NCI-H524 (cell line): Measurements from ENCODE around the gene SYT3.

Experiments
- DNase-seq, 2 experiments: peaks; one replicate each; lab custom pipeline; 2025; lab: John Stamatoyannopoulos, UW

SYT3 gene

GRCh38 chr19:50661766-50662650 lies 22.3 kb upstream of the SYT3 start:
- DNase-seq: no peak

- no peak for DNase-seq
Observed at GRCh38 chr19:50661023-50661422, 21.3 kb upstream of the SYT3 start.

DNA sequence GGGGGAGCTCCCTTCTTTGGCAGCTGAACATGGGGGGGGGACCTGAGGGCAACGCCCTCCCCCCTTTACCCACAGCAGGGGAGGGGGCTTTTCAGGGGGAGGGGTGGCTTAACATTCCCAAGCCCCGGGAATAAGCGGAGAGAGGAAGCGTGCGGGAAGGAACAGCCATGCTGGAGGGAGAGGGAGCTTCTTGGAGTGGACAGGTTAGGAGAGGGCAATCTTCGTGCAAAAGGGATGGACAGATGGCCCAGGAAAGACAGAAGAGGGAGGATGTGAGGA lies 20.3 kb upstream of the SYT3 start:
- no peak for DNase-seq

- DNase-seq: no peak
Observed at GRCh38 chr19:50659318-50660087, 19.8 kb upstream of the SYT3 start.

DNA sequence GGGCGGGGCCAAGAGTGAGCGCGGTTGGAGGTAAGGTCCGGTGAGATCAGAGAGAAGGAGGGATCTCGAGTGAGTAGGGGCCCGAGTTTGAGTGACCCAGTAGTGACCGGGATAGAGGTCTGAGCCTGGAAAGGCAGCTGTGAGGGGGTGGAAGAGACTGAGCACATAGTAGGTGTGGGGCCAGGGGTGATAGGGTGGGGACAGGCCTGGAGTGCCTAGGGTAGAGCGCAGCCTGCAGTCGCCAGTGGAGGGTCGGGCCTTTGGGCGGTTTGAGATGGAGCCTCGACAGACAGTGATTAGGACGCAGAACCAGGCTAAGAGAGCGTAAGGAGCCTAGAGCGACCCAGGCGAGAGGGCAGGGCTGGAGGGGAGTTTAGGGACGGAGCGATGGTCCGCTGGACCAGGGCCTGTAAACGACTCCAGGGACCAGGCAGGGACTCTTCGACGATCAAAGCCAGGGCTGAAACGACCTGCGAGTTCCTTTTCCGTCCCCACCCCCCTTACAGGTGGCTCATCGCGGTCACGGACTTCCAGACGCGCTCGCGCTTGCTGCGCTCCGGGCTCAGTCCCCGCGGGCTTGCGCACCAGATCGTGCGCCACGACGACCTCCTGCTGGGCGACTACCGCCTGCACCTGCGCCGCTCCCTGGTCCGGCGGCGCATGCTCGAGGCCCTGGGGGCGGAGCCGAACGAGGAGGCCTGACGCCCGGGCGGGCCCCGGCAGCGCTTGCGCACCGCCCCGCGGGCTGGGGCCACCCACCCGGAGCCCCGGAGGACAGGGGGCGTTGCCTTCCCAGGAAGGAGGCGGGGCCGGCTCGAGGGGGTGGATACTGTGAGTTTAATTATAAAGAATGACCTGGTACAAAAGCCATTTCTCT lies 19.0 kb upstream of the SYT3 start:
- DNase-seq: peak; percentile 84 to 95

GRCh38 chr19:50657712-50658440 lies 18.2 kb upstream of the SYT3 start:
- peak; percentile 100 for DNase-seq

- DNase-seq: no peak
Observed at GRCh38 chr19:50657222-50657669, 17.6 kb upstream of the SYT3 start.

- DNase-seq: no peak
Observed at GRCh38 chr19:50654882-50655281, 15.2 kb upstream of the SYT3 start.

DNA sequence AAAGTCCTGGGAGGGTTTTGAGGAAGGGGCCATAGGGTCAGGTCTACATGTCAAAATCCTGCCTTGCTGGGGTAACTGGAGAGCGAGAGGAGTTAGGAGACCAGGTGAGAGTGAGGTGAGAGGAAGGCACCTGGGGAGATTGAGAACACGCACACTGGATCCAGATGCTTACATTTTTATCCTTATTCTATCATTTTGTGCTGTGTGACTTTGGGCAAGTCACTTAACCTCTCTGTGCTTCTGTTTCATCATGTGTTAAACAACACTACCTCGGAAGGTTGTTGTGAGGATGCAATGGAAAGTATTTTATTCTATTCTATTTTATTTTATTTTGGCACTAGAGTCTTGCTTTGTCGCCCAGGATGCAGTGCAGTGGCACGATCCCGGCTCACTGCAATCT lies 13.0 kb upstream of the SYT3 start:
- no peak for DNase-seq

- DNase-seq: no peak
Observed at GRCh38 chr19:50651174-50651573, 11.5 kb upstream of the SYT3 start.

DNA sequence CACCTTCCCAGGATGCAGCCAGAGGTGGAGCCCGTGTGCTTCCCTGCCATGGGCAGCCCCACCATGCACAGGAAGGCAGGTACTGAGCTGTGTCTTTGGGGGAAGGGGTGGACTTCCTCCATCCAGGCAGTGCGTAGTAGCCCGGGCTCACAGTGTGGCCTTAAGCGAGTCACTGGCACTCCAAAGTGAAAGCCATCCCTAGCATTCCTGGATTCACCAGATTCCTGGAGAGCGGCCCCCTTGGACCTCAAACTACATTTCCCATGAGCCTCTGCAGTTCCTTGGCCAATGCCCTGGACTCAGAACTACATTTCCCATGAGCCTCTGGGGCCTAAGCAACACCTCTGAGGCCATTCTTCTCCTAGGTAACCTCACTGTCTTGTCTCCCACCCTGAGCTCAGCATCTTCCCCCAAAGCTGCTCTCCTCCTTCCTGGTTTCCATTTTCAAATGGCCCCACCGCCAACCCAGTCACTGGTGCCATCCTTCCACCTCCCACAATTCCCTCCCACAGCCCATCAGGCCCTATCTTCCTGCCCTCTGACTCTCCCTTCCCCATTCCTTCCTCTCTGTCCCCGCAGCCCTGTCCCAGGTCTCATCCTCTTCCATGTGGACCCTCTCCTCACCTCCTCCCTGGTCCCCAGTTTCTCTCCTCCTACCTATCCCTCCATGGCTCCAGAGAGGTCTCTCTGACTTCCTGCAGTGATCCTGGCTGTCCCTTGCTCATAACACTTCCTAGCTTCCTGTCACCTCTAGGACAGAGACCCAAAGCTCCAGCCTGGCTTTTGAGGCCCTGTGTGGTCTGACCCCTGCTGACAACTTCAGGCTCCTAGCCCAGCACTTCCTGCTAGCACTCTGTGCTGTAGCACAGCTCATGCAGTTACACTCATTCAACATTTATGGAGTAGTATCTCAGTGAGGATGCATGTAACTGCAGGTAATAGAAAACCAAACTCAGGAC lies 10.0 kb upstream of the SYT3 start, which contains the start of gene C19orf81:
C19orf81 (plus strand) TSS at position 13 of the 959 bp plus-strand sequence; CDS start at position 13, 0 bp downstream.
- peak; percentile 16 to 54 for DNase-seq

DNA sequence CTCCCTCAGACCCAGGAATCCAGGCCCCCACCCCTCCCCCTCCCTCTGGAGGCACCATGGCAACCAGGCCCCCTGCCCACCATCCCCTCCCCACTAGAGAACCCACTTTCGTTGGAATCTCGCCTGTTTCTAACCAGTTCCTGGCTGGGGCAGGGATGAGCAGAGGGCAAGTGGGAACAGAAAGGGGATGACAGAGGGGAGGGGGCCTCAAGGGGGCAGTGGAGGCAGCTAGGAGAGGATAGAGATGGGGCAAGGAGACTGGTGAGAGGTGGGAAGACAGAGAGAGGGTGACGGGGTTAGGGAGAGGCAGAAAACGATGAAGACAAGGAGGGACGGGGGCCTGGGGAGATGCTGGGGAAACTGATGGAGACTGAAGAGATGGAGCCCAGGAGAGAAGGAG lies 9.0 kb upstream of the SYT3 start:
- DNase-seq: no peak

DNA sequence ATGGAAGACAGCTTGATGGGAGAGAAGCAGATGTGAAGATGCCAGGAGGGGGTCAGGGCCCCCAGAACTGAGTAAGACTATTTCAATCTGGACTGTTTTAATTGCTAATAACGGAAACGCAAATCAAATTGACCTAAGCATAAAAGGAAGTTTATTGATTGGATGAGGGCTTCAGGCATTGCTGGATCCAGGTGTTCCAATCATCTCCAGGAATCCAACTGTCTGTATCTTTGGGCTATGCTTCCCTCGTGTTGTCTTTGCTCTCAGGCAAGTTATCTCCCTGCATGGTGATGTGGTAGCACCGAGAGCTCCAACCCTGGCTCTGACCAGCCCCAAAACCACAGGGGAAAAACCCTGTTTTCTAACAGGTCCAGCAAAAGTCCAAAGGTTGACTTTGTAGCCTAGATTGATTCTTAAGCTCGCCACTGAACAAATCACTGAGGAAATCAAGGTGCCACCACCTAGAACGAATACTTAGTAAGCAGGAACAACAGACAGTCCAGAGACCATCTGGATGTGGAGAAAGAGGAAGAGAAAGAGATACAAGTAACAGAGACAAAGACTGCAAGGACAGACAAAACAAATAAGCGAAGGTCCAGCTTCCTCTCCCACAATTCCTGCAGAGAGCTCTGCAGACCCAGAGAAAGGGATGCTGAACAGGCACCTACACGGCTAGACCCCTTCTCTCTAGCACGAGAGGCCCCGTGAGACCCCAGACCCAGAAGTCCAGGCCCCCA lies 8.4 kb upstream of the SYT3 start:
- DNase-seq: no peak

GRCh38 chr19:50646074-50646807 lies 6.6 kb upstream of the SYT3 start:
- DNase-seq: no peak

DNA sequence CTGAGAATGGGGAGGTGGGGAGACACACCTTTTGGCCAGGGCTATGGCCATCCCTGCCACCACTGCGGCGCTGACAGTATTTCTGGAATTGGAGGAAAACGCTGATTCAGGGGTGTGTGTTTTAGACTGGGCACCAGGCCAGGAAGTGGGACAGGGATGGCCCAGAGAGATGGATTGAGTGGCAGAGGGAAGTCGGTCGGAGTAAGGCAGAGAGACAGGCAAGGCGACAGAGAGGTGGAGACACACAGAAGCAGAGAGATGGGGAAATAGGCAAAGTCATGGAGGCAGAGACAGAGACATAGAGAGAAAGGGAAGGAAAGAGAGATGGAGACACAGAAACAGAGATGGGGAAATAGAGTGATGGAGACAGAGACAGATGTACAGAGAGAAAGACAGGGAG lies 5.4 kb upstream of the SYT3 start:
- no peak for DNase-seq

GRCh38 chr19:50644315-50644915 lies 4.7 kb upstream of the SYT3 start:
- DNase-seq: no peak

DNA sequence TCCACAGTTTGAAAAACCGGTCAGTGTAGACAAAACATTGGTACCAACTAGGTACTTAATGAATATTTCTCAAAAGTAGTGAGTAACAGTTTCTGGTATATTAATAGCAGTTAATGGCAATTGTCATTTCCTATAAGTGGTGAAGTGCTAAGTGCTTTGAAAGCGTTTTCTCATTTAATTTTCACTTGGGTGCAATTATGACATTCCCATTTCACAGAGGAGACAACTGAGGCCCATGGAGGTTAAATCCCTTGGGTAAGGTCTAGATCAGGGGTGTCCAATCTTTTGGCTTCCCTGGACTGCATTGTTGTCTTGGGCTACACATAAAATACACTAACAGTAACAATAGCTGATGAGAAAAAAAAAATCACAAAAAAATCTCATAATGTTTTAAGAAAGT lies 687 bp upstream of the SYT3 start:
- DNase-seq: no peak

DNA sequence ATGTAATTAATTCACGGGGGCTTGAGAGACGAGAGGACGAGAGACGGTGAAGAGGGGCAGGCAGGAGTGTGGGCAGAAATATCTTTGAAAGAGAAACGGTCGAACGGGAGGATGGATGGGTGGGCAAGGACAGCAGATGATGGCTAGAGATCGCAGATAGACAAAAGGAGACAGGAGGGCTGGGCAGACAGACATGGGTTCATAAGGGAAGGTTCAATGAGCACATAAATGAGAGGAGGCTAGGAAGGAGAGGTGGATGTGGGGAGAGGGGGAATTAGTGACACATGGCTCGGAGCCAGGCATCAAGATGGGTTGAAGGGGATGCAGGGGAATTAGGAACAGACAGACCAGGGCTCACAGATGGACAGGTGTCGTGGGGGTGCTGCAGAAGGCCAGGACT lies 1.1 kb downstream of the SYT3 start:
- peak; percentile 23 to 37 for DNase-seq
